T-helper 1 cell treated with Interleukin-12 subunit alpha and Interleukin-12 subunit beta and Interleukin-4 antibody, amounts not matched to agents 30 μg/mL and 1 μg/mL, for 36 hours (primary cell): ENCODE data around the gene PDHB.
"Not testable (repeated sequence)": the region's sequence is repeated elsewhere in the genome, so short reads cannot be mapped to it uniquely, and the experiment has no call there.

Experiments
- H3K27ac Mint-ChIP-seq: one replicate; pipeline ENCODE4 v1.8.0; 2021; ENCODE audit warnings: mild to moderate bottlenecking, mixed read lengths
- H3K27me3 Mint-ChIP-seq: one replicate; pipeline ENCODE4 v1.8.0; 2021; ENCODE audit warnings: low read depth, mixed read lengths
- H3K36me3 Mint-ChIP-seq: one replicate; pipeline ENCODE4 v1.8.0; 2021; ENCODE audit warnings: low read depth, mixed read lengths
- H3K4me1 Mint-ChIP-seq: one replicate; pipeline ENCODE4 v1.8.0; 2021; ENCODE audit warnings: low read depth, mixed read lengths
- H3K4me3 Mint-ChIP-seq: one replicate; pipeline ENCODE4 v1.8.0; 2021; ENCODE audit warnings: mild to moderate bottlenecking, moderate library complexity, mixed read lengths
- H3K9me3 Mint-ChIP-seq: one replicate; pipeline ENCODE4 v1.8.0; 2021; ENCODE audit warnings: mixed read lengths

The PDHB gene

DNA sequence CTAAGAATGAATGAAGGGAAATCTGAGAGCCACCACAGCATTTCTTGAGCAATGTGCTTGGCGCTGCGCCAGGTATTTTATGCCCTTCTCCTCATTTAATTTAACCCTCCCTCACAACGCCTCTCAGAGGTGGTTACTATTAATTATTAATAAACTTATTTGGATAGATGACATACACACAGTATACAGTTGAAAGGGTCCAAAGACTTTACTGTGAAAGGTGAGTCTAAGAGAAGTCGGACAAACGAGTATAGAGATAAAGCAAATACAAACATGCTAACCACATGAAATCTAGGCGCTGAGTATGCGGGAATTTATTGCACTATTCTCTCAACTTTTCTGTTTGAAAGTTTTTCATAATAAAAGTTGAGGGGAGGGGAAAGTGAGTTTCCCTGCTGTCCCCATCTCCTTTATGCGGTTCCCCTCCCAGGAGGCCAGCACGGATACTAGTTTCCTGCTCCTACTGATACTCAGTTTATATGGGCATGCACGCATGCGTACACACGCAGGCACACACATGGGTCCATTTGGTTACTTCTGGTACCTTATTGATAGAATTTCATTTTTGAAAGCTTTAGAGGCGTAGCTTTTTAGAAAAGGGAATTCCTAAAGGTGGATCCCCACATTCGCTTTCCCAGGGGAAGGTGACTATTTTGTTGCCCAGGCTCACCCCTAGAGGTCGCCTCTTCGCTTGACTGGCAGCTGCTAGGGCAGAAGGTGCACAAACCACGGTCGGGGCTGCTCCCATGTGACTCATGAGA is 29.7 kb upstream of the PDHB start:
- Mint-ChIP-seq H3K27me3 (no peaks in the 10 kb centered on the region), H3K4me3 (no peak overlapping the region), H3K36me3 (no peaks in the 10 kb centered on the region), H3K4me1 (peaks cover 18% of the 10 kb centered on the region), H3K9me3 (no peaks in the 10 kb centered on the region), H3K27ac (peak overlapping the region; percentile 31)

DNA sequence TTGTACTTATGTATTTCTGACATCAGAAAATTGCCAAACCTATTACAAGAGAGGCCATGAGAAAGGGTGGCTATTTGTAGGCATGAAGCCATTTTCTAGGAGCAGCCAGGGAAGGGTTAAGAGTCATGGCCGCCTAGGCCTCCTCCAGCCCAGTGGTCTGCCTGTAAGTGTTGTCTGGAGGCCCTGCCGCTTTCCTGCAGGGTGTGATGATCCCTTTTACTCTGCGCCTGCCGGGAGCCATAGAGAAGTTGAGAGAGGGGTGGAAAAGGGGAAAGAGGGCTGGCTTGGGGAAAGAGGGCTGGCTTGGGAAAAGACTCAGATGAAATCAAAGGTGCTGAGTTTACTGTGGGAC is 29.2 kb upstream of the PDHB start:
- Mint-ChIP-seq H3K36me3 (no peaks in the 10 kb centered on the region), H3K4me3 (no peak overlapping the region), H3K27ac (no peak overlapping the region), H3K4me1 (peaks cover 18% of the 10 kb centered on the region), H3K9me3 (no peaks in the 10 kb centered on the region), H3K27me3 (no peaks in the 10 kb centered on the region)

DNA sequence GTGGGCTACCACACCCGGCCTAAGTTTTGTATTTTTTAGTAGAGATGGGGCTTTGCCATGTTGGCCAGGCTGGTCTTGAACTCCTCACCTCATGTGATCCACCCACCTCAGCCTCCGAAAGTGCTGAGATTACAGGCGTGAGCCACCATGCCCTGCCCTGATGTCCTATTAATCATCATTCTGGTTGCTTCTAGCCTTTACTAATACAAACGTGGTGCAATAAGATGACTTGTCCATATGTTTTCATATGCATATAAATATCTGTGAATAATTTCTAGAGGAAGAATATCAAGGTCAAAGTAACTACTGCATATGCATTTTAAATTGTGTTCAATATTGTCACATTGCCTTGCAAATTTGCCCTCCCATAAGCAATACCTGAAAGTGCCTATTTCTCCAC is 25.5 kb upstream of the PDHB start:
- peaks cover 14% of the 10 kb centered on the region for H3K27me3 Mint-ChIP-seq

GRCh38 chr3:58452176-58452575 is 18.5 kb upstream of the PDHB start:
- Mint-ChIP-seq H3K4me1 (peaks cover 2% of the 10 kb centered on the region), H3K4me3 (no peak overlapping the region), H3K36me3 (peaks cover 6% of the 10 kb centered on the region), H3K27me3 (peaks cover 27% of the 10 kb centered on the region), H3K27ac (no peak overlapping the region), H3K9me3 (peaks cover 28% of the 10 kb centered on the region)

More for the DNA sequence above, 25.5 kb upstream of the PDHB start:
- peaks cover 19% of the 10 kb centered on the region for H3K9me3 Mint-ChIP-seq
- no peak overlapping the region for H3K4me3 Mint-ChIP-seq
- peaks cover 10% of the 10 kb centered on the region for H3K4me1 Mint-ChIP-seq
- H3K36me3 Mint-ChIP-seq: peaks cover 6% of the 10 kb centered on the region
- H3K27ac Mint-ChIP-seq: no peak overlapping the region

DNA sequence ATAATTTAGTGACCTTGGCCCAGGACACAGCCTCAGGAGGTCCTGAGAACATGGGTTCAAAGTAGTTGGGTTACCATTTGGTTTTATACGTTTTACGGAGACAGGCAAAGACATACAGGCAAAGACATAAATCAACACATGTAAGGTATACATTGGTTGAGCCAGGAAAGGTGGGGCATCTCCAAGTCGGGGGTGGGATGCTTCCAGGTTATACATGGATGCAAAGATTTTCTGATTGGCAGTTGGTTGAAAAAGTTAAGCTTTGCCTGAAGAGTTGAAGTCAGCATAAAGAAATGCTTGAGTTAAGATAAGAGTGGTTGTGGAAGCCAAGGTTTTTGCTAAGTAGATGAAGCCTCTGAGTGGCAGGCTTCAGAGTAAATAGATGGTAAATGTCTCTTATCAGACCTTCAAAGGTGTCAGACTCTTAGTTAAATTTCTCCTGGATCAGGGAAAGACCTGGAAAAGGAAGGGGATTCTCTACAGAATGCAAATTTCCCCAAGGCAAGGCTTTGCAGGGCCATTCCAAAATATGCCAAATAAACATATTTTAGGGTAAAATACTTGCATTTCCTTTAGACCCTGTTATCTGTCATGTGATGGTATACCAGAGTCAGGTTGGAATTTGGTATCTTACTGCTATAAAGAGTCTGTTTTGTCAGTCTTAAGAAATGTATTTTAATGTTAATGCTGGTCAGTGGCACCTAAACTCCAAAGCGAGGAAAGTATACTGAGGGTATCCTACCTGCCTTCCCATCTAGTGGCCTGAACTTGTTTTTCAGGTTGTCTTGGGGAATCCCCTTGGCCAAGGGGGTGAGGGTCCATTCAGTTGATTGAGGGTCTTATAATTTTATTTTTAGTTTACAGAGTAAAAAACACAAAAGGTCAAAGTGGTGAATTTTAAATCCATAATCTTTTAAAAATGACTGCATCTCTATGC is 8.2 kb upstream of the PDHB start:
- H3K36me3 Mint-ChIP-seq: no peaks in the 10 kb centered on the region
- no peak overlapping the region for H3K27ac Mint-ChIP-seq

GRCh38 chr3:58440996-58441355 is 7.3 kb upstream of the PDHB start:
- H3K36me3 Mint-ChIP-seq, H3K9me3 Mint-ChIP-seq, H3K4me1 Mint-ChIP-seq, H3K27ac Mint-ChIP-seq, H3K4me3 Mint-ChIP-seq: not testable (repeated sequence)
- H3K27me3 Mint-ChIP-seq: peaks cover 18% of the 10 kb centered on the region

More for the DNA sequence above, 8.2 kb upstream of the PDHB start:
- Mint-ChIP-seq H3K4me1 (no peaks in the 10 kb centered on the region), H3K4me3 (no peak overlapping the region), H3K27me3 (peaks cover 16% of the 10 kb centered on the region), H3K9me3 (no peaks in the 10 kb centered on the region)

- not testable (repeated sequence) for H3K27ac Mint-ChIP-seq, H3K4me3 Mint-ChIP-seq, H3K36me3 Mint-ChIP-seq, H3K4me1 Mint-ChIP-seq, H3K9me3 Mint-ChIP-seq
- H3K27me3 Mint-ChIP-seq: peaks cover 20% of the 10 kb centered on the region
Measured at GRCh38 chr3:58437276-58437675, 3.6 kb upstream of the PDHB start.

GRCh38 chr3:58434990-58435389 is 1.4 kb upstream of the PDHB start:
- peaks cover 20% of the 10 kb centered on the region for H3K27me3 Mint-ChIP-seq
- H3K36me3 Mint-ChIP-seq: peaks cover 16% of the 10 kb centered on the region
- H3K4me3 Mint-ChIP-seq: no peak overlapping the region
- peaks cover 17% of the 10 kb centered on the region for H3K4me1 Mint-ChIP-seq
- no peak overlapping the region for H3K27ac Mint-ChIP-seq
- no peaks in the 10 kb centered on the region for H3K9me3 Mint-ChIP-seq

DNA sequence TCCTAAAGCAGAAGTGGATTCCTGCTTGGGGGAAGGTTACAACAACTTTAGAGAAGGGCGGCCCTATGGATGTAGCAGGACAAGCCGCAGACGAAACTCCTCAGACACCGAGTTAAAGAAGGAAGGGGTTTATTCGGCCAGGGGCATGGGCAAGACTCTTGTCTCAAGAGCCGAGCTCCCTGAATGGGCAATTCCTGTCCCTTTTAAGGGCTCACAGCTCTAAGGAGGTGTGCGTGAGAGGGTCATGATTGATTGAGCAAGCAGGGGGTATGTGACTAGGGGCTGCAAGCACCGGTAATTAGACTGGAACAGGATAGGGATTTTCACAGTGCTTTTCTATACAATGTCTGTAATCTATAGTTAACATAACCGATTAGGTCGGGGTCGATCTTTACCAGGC is 879 bp upstream of the PDHB start:
- Mint-ChIP-seq H3K9me3 (no peaks in the 10 kb centered on the region), H3K4me3 (no peak overlapping the region), H3K4me1 (peaks cover 17% of the 10 kb centered on the region), H3K27me3 (peaks cover 20% of the 10 kb centered on the region), H3K27ac (no peak overlapping the region), H3K36me3 (peaks cover 19% of the 10 kb centered on the region)

DNA sequence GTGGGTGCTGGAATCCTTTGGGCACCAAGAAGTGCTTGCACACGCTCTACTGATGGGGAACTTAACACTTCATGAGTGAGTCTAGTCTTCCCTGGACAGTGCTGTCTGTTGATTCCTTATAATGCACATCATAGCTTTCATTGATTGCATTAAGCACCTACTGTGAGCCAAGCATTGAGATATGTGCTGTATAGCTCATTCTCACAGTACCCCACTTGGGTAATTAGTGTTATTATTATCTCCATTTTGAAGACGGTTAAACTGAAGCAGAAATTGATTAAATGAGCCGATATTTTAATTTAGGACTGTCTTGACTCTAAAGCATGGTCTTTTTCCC is 504 bp upstream of the PDHB start:
- peak overlapping the region; percentile 41 for H3K27ac Mint-ChIP-seq
- peaks cover 20% of the 10 kb centered on the region for H3K27me3 Mint-ChIP-seq

DNA sequence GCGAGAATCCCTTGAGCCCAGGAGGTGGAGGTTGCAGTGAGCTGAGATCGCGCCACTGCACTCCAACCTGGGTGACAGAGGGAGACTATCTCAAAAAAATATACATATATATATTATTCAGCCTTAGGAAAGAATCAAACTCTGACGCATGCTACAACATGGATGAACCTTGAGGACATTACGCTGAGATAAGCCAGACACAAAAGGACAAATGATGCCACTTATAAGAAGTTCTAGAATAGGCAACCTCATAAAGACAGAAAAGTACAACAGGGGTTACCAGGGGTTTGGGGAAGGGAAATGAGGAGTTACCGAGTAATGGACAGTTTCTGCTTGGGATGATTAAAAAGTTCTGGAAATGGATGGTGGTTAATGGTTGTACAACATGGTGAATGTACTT is 727 bp downstream of the PDHB start:
- H3K4me3 Mint-ChIP-seq: peak overlapping the region; percentile 92

More for the DNA sequence above, 504 bp upstream of the PDHB start:
- Mint-ChIP-seq H3K4me1 (peaks cover 17% of the 10 kb centered on the region), H3K4me3 (peak overlapping the region; percentile 92), H3K9me3 (no peaks in the 10 kb centered on the region), H3K36me3 (peaks cover 23% of the 10 kb centered on the region)

DNA sequence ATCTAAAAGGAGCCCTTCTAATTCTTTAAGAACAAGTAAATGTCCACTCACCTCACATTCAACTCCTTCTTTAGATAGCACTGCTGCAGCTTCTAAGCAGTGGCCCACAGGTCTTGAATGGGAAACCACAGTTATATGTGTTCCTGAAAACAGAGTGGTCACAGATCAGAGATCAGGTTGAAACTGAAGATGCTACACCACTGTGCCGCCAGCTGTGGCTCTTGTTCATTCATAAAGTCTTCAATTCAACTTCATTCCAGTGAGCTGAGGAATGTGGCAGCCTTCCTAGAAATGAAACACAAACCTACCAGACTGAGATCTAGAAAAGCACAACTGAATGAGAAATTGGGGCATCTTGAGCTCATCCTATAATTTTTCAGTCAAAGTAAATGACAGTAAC is 4.0 kb downstream of the PDHB start:
- peaks cover 19% of the 10 kb centered on the region for H3K4me1 Mint-ChIP-seq
- H3K27me3 Mint-ChIP-seq: no peaks in the 10 kb centered on the region
- H3K27ac Mint-ChIP-seq: no peak overlapping the region
- peaks cover 52% of the 10 kb centered on the region for H3K36me3 Mint-ChIP-seq
- H3K9me3 Mint-ChIP-seq: no peaks in the 10 kb centered on the region
- H3K4me3 Mint-ChIP-seq: no peak overlapping the region

More for the DNA sequence above, 727 bp downstream of the PDHB start:
- peaks cover 11% of the 10 kb centered on the region for H3K27me3 Mint-ChIP-seq
- H3K9me3 Mint-ChIP-seq: no peaks in the 10 kb centered on the region
- H3K36me3 Mint-ChIP-seq: peaks cover 35% of the 10 kb centered on the region
- peaks cover 19% of the 10 kb centered on the region for H3K4me1 Mint-ChIP-seq
- peak overlapping the region; percentile 93 for H3K27ac Mint-ChIP-seq

DNA sequence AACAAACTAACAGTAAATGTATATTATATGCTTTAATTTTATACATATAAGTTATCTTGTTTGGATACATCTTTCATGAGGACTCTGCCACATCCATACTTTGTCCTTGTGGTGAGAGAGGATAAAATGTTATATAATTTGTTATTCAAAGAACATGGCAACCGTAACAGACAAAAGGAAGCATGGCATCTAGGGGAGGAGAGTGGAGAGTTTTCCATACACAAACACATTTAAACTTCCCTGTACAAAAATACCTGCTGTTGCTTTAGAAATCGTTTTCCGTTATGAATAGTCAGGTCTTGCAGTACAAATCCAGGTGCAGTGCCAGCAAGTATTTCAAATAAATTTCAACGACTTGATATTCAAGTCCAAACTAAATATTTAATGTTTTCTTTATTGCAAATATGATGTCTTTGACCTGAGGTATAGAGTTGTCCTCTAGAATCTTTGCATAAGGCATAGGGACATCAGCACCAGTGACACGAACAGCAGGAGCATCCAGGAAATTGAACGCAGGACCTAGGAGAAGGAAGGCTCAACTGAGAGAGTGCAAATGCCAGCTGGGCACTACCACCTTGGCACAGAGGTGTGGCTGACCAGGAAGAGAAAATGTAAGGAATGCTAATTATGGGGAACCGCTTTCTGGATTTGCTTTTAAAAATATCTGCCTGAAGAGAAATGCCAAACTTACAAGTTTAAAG is 5.8 kb downstream of the PDHB start:
- Mint-ChIP-seq H3K36me3 (peaks cover 57% of the 10 kb centered on the region), H3K27ac (no peak overlapping the region), H3K4me1 (peaks cover 9% of the 10 kb centered on the region), H3K9me3 (no peaks in the 10 kb centered on the region), H3K27me3 (no peaks in the 10 kb centered on the region), H3K4me3 (no peak overlapping the region)

DNA sequence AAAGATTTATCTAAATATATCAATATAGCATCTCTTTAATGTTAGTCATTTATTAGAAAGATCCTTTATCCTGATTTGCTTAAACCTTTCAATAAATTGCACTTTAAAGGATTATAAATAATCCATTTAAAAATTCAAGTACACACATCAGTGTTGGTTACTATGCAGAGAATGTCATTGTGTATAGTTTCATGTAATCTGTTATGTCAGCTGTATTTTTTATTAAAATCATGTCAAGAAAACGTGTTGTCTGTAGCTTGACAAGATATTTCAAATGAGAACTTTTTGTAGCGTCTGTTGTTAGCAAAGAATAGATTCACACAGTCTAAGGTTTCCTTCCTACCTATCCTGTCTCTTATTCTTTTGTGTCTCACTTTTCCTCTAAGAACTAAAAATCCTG is 7.8 kb downstream of the PDHB start:
- Mint-ChIP-seq H3K4me1 (peaks cover 2% of the 10 kb centered on the region), H3K27me3 (no peaks in the 10 kb centered on the region), H3K36me3 (peaks cover 56% of the 10 kb centered on the region), H3K9me3 (no peaks in the 10 kb centered on the region), H3K27ac (no peak overlapping the region), H3K4me3 (no peak overlapping the region)
